Measurements from ENCODE around the gene MTCL1.

DNA sequence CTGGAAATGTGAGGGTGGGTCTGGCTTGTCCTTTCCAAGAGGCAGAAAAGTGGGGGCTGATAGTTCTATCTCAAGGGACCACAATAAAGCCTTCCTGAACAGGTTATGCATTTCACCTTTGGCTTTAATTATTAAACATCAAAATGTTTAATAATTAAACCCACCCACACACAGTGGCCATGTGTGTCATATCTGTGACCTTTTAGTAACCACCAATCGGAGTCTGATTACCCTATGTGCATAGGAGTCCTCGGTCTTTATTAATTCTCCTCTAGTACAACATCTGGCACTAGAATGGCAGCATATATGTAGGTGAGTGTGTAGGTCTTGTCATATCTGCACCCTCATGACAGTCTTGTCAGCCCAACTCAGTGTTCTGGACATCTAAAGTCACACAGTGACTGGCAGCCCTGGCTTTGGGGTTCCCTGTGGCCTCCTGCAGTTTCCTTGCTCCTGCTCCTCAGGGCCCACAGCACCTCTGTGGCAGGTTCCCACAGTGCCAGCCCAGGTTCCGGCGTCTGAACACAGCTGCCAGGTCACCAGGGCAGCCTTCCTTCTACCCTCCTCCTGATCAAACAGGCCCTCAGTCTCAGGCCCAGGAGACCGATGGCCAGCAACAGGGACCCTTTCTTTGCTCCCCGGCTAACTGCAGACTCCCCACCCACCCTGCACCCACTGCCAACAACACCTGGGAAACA is 100.9 kb downstream of the MTCL1 start:
- TF ChIP-seq, protein P1, sequence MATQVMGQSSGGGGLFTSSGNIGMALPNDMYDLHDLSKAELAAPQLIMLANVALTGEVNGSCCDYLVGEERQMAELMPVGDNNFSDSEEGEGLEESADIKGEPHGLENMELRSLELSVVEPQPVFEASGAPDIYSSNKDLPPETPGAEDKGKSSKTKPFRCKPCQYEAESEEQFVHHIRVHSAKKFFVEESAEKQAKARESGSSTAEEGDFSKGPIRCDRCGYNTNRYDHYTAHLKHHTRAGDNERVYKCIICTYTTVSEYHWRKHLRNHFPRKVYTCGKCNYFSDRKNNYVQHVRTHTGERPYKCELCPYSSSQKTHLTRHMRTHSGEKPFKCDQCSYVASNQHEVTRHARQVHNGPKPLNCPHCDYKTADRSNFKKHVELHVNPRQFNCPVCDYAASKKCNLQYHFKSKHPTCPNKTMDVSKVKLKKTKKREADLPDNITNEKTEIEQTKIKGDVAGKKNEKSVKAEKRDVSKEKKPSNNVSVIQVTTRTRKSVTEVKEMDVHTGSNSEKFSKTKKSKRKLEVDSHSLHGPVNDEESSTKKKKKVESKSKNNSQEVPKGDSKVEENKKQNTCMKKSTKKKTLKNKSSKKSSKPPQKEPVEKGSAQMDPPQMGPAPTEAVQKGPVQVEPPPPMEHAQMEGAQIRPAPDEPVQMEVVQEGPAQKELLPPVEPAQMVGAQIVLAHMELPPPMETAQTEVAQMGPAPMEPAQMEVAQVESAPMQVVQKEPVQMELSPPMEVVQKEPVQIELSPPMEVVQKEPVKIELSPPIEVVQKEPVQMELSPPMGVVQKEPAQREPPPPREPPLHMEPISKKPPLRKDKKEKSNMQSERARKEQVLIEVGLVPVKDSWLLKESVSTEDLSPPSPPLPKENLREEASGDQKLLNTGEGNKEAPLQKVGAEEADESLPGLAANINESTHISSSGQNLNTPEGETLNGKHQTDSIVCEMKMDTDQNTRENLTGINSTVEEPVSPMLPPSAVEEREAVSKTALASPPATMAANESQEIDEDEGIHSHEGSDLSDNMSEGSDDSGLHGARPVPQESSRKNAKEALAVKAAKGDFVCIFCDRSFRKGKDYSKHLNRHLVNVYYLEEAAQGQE (IDR thresholded peaks at IDR 0.05; ENCODE audit: low read depth), result no peak
- TF ChIP-seq YY1 (IDR thresholded peaks at IDR 0.05; ENCODE audit: low read depth) (no peak), TEAD4 (IDR thresholded peaks at IDR 0.05) (no peak), EP300 (IDR thresholded peaks at IDR 0.05; ENCODE audit: borderline replicate concordance) (no peak), FOXM1 (IDR thresholded peaks at IDR 0.05; ENCODE audit: borderline replicate concordance, low read depth) (no peak)
- TF ChIP-seq, protein P2, sequence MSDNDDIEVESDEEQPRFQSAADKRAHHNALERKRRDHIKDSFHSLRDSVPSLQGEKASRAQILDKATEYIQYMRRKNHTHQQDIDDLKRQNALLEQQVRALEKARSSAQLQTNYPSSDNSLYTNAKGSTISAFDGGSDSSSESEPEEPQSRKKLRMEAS (IDR thresholded peaks at IDR 0.05), result no peak

Data from Ishikawa (cell line).